GM10847 (cell line): ENCODE results near the gene SCGN.

ENCODE experiments used
- POLR2A ChIP-seq: IDR thresholded peaks from 2 replicates; pipeline ENCODE4 v1.6.1; 2011; ENCODE audit not compliant: insufficient read length; ENCODE audit errors: extremely low read depth

The SCGN gene, protein sequence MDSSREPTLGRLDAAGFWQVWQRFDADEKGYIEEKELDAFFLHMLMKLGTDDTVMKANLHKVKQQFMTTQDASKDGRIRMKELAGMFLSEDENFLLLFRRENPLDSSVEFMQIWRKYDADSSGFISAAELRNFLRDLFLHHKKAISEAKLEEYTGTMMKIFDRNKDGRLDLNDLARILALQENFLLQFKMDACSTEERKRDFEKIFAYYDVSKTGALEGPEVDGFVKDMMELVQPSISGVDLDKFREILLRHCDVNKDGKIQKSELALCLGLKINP

DNA sequence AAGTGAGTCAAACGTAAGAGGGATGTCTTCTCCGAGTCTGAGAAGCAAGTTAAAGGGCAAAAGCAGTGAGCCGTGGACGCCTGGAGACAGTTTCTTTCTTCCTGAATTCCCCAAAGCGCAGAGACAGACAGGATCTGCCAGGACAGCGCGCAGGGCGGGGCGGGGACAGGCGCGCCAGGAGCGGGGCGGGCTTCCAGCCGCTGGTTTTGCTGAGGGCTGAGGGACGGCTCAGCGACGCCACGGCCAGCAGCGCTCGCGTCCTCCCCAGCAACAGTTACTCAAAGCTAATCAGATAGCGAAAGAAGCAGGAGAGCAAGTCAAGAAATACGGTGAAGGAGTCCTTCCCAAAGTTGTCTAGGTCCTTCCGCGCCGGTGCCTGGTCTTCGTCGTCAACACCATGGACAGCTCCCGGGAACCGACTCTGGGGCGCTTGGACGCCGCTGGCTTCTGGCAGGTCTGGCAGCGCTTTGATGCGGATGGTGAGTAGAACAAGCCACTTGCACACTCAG lies at the start of gene SCGN:
Gene SCGN, plus strand, starts transcription at position 209 of the 509 bp plus-strand sequence. Its CDS starts 189 bp downstream, at position 398.
- no peak for TF ChIP-seq POLR2A

DNA sequence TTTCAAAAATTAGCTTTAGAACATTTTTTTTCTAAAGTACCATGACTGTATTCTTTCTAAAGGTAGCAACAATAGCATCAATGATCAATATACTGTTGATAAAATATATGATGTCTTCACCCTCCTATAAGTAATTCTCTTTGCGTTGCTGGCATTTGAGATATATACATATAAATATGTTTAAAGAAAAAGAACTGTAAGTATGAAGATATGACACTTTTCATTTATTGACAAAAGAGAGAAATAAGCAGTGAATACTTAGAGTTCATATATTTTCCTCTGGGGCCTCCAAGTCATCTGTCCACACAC lies 49.4 kb upstream of the SCGN start:
- no peak for TF ChIP-seq POLR2A

DNA sequence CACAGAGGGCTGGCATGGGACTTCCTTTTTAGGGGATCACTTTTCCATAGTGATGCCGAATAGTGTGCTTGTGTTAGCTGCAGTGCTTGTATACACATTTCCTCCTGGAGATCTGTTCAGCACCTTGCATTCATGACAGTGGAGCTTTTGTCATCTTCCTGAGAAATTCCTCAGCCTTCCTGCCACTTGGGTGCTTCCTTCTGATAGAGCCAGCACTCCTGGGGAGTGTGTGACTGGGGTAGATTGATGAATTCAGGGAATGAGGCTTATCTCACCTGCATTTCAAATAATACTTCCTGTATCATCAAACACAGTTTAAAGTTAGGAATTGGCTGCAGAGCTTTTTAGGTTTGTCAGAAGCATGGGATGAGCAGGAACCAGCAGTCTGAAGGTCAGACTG lies 48.8 kb upstream of the SCGN start:
- TF ChIP-seq POLR2A, result no peak

DNA sequence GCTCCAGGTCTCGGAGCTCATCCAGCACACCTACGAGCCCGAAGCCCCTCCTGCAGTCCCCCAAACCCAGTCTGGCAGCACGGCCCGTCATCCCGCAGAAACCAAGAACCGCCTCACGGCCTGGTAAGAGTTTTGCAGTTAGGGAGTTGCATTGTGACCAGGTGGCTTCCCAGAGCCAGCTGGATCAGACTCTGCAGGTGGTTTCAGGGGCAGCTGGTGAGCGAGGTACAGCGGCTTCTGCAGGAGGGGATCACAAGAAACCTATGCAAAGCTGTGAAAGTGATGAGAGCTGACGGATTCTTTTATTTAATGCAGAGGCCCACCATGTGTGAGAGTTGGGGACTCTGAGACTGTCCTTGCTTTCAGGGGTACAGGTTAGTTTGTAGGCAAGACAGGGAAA lies 45.9 kb upstream of the SCGN start:
- no peak for TF ChIP-seq POLR2A

DNA sequence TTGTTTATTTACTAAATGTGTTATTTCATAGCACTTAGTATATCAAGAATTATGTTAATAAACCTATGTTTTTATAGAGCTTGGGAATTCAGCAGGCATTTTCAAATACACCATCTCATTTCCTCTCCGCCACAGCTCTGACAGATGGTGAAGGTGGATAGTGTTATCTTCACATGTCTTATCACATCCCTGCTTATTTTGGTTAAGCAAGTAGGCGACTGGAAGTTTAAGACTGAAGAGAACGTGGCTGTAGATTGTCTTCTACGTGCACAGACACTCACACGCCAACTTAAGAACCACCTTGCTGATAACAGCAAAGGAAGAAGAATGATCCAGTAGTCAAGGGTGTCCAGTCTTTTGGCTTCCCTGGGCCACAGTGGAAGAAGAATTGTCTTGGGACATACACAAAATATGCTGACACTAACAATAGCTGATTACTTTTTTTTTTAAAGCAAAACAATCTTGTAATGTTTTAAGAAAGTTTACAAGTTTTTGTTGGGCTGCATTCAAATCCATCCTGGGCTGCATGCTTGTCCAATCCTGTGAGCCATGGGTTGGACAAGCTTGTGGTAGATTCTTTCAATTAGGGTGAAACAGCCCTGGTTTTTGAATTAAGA lies 43.3 kb upstream of the SCGN start:
- no peak for TF ChIP-seq POLR2A

DNA sequence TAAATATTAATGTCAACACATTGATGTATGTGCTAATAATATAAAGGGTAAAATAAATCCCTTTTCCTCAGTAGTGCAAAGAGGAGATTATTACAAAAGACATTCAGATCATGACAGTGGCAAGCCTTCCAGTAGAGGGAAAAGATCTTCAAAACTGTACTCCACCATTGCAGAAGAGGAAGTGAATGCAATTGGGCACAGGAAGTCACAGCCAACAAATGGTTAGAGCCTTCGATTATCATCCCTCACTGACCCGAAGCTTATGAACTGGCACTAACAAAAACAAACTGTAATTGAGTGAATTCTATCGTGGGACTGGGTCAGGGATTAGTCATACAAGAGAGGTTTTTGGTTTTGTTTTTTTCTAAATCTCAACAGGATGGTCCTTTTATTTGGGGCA lies 39.3 kb upstream of the SCGN start:
- TF ChIP-seq POLR2A, result no peak

DNA sequence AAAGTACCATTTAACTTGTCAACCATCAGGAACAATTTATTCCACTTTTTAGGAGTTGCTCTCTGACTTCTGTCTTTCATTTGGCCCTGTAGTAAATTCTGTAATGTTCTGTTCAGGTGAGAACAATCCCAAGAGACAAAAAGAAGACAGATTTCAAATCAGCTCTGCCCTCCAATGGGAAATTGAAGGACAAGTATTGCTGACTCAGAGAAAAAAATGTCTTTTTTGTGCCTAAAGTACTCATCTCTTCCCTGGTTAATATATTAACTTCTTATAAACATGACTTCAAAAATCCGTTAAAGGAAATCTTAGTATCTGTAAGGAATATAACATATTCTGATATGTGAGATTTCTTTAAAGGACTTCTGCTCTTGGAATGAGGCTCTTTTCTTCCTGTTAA lies 38.6 kb upstream of the SCGN start:
- no peak for TF ChIP-seq POLR2A

DNA sequence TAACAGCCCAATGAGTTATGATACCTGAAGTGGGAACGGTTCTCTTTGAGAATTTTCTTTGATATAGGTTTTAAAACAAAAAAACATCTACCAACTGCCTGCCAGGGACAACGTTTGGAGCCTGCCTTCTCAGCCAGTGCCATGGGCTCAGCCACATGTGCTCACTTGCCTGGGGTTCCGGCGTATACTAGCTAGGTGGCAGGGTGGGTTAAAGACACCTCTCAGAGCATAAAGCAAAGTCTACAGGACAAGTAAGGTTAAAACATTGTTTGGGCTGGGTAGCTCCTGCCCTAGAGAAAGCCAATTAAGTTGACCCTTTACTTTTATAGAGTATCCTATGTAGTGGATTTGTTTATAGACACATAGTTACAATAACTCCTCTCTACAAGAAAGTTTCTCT lies 38.0 kb upstream of the SCGN start:
- no peak for TF ChIP-seq POLR2A

DNA sequence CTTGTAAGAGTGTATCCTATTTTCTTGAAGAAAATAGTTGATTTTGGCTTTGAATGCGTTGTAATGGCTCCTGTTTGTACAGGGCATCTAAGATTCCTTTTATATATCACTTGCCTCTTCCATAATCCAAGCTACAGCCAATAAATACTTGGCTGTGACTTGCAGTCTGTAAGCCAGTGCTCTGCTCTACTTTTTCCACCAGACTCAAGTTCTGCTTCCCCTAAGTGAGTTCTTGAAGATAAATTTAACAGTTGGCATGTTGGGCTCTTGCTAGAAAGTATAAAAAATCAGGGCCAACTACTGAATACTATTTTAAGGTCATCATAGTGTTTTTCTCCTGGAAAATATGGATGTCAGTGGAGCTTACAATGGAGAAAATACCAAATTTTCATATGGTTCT lies 36.5 kb upstream of the SCGN start:
- TF ChIP-seq POLR2A, result no peak

DNA sequence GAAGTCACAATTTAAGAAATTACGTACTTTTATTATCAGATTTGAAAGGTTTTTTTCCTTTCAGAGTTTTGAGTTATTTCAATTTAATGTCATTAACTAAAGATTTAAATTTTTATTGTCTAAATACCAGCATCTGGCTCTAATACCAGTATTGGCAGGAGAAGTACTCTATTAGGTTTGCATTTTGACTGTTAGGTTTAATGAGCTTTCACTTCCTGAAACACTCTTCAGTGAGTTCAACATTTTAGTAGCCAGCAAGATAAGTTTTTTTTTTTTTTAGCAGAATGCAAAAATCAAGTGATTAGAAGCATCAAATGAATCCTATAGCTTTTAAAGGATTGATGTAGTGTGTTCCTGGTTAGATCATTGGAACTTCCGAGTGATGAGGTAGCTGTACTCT lies 34.0 kb upstream of the SCGN start:
- TF ChIP-seq POLR2A, result no peak

DNA sequence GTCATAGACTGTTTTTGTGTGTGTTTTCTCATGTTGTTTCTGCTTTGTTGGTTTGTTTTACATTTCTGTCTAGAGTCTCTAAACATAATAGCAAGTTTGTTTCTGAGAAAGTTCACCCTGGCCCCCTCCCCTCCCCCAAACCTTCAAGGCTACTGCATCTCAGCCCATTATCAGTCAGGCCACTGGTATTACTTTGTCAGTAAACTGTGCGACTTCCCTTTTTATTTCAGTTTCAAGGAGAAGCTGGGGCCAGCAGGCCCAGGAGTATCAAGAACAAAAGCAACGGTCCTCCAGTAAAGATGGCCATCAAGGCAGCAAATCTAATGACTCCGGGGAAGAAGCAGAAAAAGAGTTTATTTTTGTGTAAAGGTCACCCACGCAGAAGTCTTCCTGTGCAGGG lies 32.8 kb upstream of the SCGN start:
- no peak for TF ChIP-seq POLR2A

DNA sequence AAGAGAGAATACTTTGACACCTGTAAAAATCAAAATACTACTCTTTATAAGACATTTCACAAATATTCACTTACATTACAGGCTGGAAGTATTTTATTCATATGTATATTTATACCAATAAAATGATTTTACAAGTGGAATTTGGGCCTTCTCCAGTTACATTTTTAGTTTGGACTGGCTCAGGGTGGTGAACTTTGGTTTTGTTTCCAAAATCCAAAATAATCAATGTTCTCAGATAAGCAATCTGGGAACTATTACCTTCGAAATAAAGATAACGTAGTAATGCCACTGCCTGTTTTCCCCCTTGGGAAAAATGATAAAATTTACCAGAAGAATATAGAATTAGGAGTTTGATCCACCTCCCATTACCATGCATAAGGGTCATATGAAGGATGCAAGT lies 31.6 kb upstream of the SCGN start:
- no peak for TF ChIP-seq POLR2A

DNA sequence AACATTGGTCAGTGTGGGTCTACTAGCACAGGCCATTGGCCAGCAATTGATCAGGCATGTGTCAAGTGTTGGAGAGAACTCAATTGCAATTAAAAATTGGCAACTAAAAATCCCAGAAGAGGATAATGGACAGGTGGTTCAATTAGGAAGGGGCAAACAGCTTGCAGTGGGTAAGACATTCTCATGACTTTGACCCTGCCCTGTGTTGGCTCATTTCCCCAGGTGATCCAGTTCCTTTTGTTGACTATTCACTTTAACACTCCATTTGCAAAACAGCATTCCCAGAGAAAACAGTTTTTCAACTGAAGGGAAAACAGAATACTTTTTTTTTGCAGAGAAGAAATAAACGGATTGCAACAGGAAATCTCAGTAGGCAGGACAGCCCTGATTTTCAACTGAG lies 28.9 kb upstream of the SCGN start:
- no peak for TF ChIP-seq POLR2A

DNA sequence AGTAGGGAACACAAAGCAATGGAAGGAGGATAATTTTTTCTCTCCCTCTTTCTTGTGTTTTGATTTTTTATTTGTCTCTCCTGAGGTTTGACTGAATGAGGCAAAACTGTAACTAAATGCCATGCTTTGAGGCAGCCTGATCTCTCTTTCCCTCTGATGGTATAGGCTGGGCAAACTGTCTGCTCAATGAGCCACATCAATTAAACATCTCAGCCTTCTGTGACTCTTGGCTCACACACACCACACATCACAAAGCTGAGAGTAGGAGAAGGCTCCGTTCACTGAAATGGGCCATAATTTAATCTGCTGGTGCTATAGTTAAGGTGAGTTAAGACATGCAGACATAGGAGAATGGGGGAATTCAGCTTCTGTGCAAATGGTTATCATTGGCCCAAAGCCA lies 28.1 kb upstream of the SCGN start:
- no peak for TF ChIP-seq POLR2A

DNA sequence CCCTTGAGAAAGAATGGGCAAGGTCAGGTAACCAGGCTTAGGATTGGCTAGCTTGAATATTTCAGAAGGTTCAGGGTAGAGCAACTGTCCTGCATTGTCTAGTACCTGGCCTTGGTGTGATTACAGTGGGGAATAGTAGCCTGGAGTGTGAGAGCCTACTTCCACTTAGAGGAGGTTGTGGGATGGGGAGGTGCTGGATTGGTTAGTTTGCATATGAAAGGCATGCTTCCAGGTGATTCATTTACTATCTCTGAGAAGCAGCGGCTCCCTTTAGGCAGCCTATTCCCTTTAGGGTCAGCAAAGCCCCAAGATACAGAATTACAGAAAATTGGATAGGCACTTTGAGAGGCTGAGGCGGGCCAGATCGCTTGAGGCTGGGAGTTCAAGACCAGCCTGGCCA lies 25.0 kb upstream of the SCGN start:
- TF ChIP-seq POLR2A, result no peak

DNA sequence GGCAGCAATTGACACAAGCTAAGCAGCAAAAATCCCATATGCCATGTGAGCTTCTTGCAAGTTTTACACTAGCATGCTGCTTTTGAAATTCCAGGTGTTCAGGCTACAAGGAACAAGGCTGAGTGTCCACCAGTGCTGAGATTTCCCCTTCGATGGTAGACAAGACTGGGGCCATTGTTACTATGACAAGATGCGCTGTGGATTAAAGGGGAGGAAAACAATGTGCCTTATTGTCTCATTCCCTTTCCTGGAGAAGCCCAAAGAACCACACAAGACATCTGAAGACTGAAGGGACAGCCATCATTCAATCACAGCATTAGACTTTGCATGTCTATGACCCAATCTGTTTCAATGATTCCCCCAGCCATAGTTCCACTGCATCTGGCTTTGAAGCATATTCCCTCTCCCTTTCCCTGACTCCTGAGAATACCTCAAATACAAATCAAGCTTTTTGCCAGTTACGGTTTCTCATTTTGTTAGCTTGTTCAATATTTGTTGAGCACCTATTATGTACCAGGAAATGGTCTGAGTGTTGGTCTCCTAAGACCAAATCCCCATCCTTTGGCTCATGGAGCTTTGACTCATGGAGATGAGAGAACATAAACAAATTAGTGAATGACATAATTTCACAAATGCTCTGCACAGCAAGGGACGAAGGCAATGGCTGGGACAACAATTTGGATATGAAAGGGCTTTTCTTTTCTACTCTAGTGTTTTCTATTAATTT lies 23.4 kb upstream of the SCGN start:
- no peak for TF ChIP-seq POLR2A
